PC-3 (cell line): ENCODE measurements around the gene DUSP18. TPM values are rescaled to one million over a fixed set of nuclear protein-coding genes. Genes with fewer than 3 reads are reported as not detected.

Source experiments
- ATAC-seq: fragments of 200-7000 bp; cut with Tn5 transposase; 2 replicates; pipeline ENCODE4 v1.9.1; 2020; ENCODE audit warnings: mild to moderate bottlenecking, moderate library complexity
- BruUV-seq: library from RNA; stranded (reverse); fragments of 400-500 nt; replicated peaks from 2 replicates; lab custom pipeline; 2021; lab: Mats Ljungman, UMichigan
- CTCF ChIA-PET: fragments of 300-600 bp; sonication (Branson Sonifier 250); formaldehyde crosslinking; loops from one replicate; lab custom pipeline; 2022; ENCODE audit warnings: antibody characterized with exemption; lab: Charles Lee
- POLR2A ChIA-PET: fragments of 300-600 bp; sonication (Branson Sonifier 250); formaldehyde crosslinking; loops from one replicate; lab custom pipeline; 2022; ENCODE audit warnings: antibody characterized with exemption; ENCODE audit not compliant: unreplicated experiment; lab: Charles Lee
- DNase-seq: peaks from one replicate; pipeline ENCODE4 v3.0.0-alpha.2; 2015
- H2AFZ ChIP-seq: fragments of 300-600 bp; sonication (generic); 2 replicates; pipeline ENCODE4 v1.6.0; 2016; ENCODE audit warnings: antibody characterized with exemption, low read length
- H3F3A ChIP-seq: fragments of 300-600 bp; sonication (generic); one replicate; pipeline ENCODE4 v1.6.0; 2017; ENCODE audit warnings: antibody characterized with exemption, low read length, control low read depth, mild to moderate bottlenecking; ENCODE audit not compliant: unreplicated experiment
- H3K27ac ChIP-seq: fragments of 300-600 bp; sonication (generic); 2 replicates; pipeline ENCODE4 v1.5.1; 2016; ENCODE audit warnings: mild to moderate bottlenecking, low read length
- H3K27me3 ChIP-seq: fragments of 300-600 bp; sonication (generic); 2 replicates; pipeline ENCODE4 v1.6.1; 2016; ENCODE audit warnings: low read length, mixed read lengths
- H3K36me3 ChIP-seq: fragments of 300-600 bp; sonication (generic); 2 replicates; pipeline ENCODE4 v1.6.1; 2016; ENCODE audit warnings: low read depth, mixed run types, low read length, mixed read lengths
- H3K4me1 ChIP-seq: fragments of 300-600 bp; sonication (generic); 2 replicates; pipeline ENCODE4 v1.5.1; 2016; ENCODE audit warnings: low read length; ENCODE audit not compliant: insufficient read depth
- H3K4me2 ChIP-seq: fragments of 300-600 bp; sonication (generic); 2 replicates; pipeline ENCODE4 v1.6.0; 2016; ENCODE audit warnings: low read length
- H3K4me3 ChIP-seq: fragments of 300-600 bp; sonication (generic); 2 replicates; pipeline ENCODE4 v1.5.1; 2016; ENCODE audit warnings: mild to moderate bottlenecking, low read length, mixed read lengths
- H3K79me2 ChIP-seq: fragments of 300-600 bp; sonication (generic); 2 replicates; pipeline ENCODE4 v1.6.1; 2017; ENCODE audit warnings: low read length, mixed read lengths
- H3K9ac ChIP-seq: fragments of 300-600 bp; sonication (generic); 2 replicates; pipeline ENCODE4 v1.6.0; 2016; ENCODE audit warnings: mild to moderate bottlenecking, low read length
- H3K9me2 ChIP-seq: fragments of 300-600 bp; sonication (generic); replicated peaks from 2 replicates; pipeline ENCODE4 v1.6.1; 2016; ENCODE audit warnings: mixed run types, low read length, mixed read lengths
- H3K9me3 ChIP-seq: fragments of 300-600 bp; sonication (generic); 2 replicates; pipeline ENCODE4 v1.6.1; 2016; ENCODE audit warnings: low read length, mixed read lengths
- H4K20me1 ChIP-seq: fragments of 300-600 bp; sonication (generic); 2 replicates; pipeline ENCODE4 v1.6.1; 2016; ENCODE audit warnings: low read length, mixed read lengths
- CTCF ChIP-seq: fragments of 300-600 bp; sonication (generic); conservative IDR thresholded peaks from 2 replicates; pipeline ENCODE4 v1.5.1; 2017; ENCODE audit warnings: antibody characterized with exemption, low read depth, mild to moderate bottlenecking, low read length
- EZH2 ChIP-seq: fragments of 300-600 bp; sonication (generic); IDR thresholded peaks from one replicate; pipeline ENCODE4 v1.6.1; 2017; ENCODE audit warnings: antibody characterized with exemption, mild to moderate bottlenecking, low read length; ENCODE audit not compliant: unreplicated experiment
- EZH2phosphoT487 ChIP-seq: fragments of 300-600 bp; sonication (generic); IDR thresholded peaks from 2 replicates; pipeline ENCODE4 v1.6.1; 2018; ENCODE audit warnings: mild to moderate bottlenecking, antibody characterized with exemption, low read length, borderline replicate concordance
- intact Hi-C: fragments of 100-400 bp; cut with micrococcal nuclease; formaldehyde crosslinking; loops from 2 replicates; pipeline ENCODE4 v1.9.0; 2023
- total RNA-seq: library from RNA; depleted of rRNA; stranded (reverse); fragments of >200 nt; gene quantifications from 2 replicates; pipeline ENCODE4 v1.2.3, GENCODE V29; 2014

DUSP18 gene
- total RNA-seq, 1 experiment from 2014 or later: 7.7 TPM

- ChIA-PET POLR2A (no interaction called here), CTCF (no interaction called here)
- Histone ChIP-seq H3K9ac (no peak overlapping the region), H3K9me2 (no peaks in the 10 kb centered on the region), H3K27me3 (no peaks in the 10 kb centered on the region), H3K27ac (no peak overlapping the region), H3K4me1 (no peaks in the 10 kb centered on the region), H3K4me3 (no peak overlapping the region), H3K36me3 (no peaks in the 10 kb centered on the region), H3K9me3 (no peaks in the 10 kb centered on the region), H4K20me1 (no peaks in the 10 kb centered on the region), H3K4me2 (no peak overlapping the region), H3K79me2 (no peaks in the 10 kb centered on the region), H3F3A (no peaks in the 10 kb centered on the region), H2AFZ (no peak overlapping the region)
- no peak for ATAC-seq
- intact Hi-C loops: no loop called here
- no TSS peak for BruUV-seq
- no peak for DNase-seq
- TF ChIP-seq CTCF: no peak
These were observed 19.7 kb upstream of the DUSP18 start for GRCh38 chr22:30687358-30687757.

GRCh38 chr22:30685178-30685577, 17.5 kb upstream of the DUSP18 start:
- Histone ChIP-seq H3K9me3 (no peaks in the 10 kb centered on the region), H3K79me2 (no peaks in the 10 kb centered on the region), H3K4me2 (no peak overlapping the region), H3K9me2 (no peaks in the 10 kb centered on the region), H3K27me3 (no peaks in the 10 kb centered on the region), H4K20me1 (no peaks in the 10 kb centered on the region), H3F3A (no peaks in the 10 kb centered on the region), H3K9ac (no peak overlapping the region), H3K4me1 (no peaks in the 10 kb centered on the region), H3K4me3 (no peak overlapping the region), H2AFZ (no peak overlapping the region), H3K27ac (no peak overlapping the region), H3K36me3 (no peaks in the 10 kb centered on the region)
- no peak for TF ChIP-seq CTCF
- no peak for TF ChIP-seq EZH2phosphoT487
- no peak for TF ChIP-seq EZH2
- BruUV-seq: no TSS peak
- no peak for ATAC-seq
- no peak for DNase-seq
- intact Hi-C loops: no loop called here
- POLR2A ChIA-PET: interaction anchor here (0.6 kb wide), 1 partner anchor 186 kb away, joined by 13 read pairs; no protein-coding TSS in a partner anchor
- CTCF ChIA-PET: no interaction called here

- CTCF ChIA-PET: no interaction called here
- no peaks in the 10 kb centered on the region for H3F3A ChIP-seq
- H3K9me3 ChIP-seq: no peaks in the 10 kb centered on the region
- no peaks in the 10 kb centered on the region for H3K79me2 ChIP-seq
- H3K4me2 ChIP-seq: no peak overlapping the region
- intact Hi-C loops: no loop called here
- H3K36me3 ChIP-seq: no peaks in the 10 kb centered on the region
- no peak overlapping the region for H2AFZ ChIP-seq
- H3K4me1 ChIP-seq: no peaks in the 10 kb centered on the region
- POLR2A ChIA-PET: no interaction called here
- no peak overlapping the region for H3K27ac ChIP-seq
- H3K27me3 ChIP-seq: no peaks in the 10 kb centered on the region
- DNase-seq (no peak), ATAC-seq (no peak)
- TF ChIP-seq CTCF (no peak), EZH2phosphoT487 (no peak), EZH2 (no peak)
- no peak overlapping the region for H3K9ac ChIP-seq
- no peaks in the 10 kb centered on the region for H3K9me2 ChIP-seq
- H4K20me1 ChIP-seq: no peaks in the 10 kb centered on the region
- BruUV-seq: no TSS peak
- H3K4me3 ChIP-seq: no peak overlapping the region
These were observed 14.2 kb upstream of the DUSP18 start for GRCh38 chr22:30681831-30682230.
